Naive B cell (primary cell): ENCODE results near the gene CCL17. TPM values are rescaled to one million over a fixed set of nuclear protein-coding genes. Genes with fewer than 3 reads are reported as not detected.

Source experiments
- ATAC-seq, 2 donors: fragments of 150-1000 bp; cut with Tn5 transposase; 2 replicates each; pipeline ENCODE4 v1.10.0; 2021; ENCODE audit warnings: low read depth in 2 of 2, mild to moderate bottlenecking in 2 of 2, moderate library complexity in 2 of 2
- DNase-seq: peaks from one replicate; pipeline ENCODE4 v3.0.0; 2022
- H3K27ac Mint-ChIP-seq, 6 donors: one replicate each; pipeline ENCODE4 v1.8.0; 2020 to 2022; ENCODE audit warnings: mild to moderate bottlenecking in 6 of 6, mixed read lengths in 6 of 6, moderate library complexity in 5 of 6, inconsistent platforms in 2 of 6
- H3K27me3 Mint-ChIP-seq, 3 donors: one replicate each; pipeline ENCODE4 v1.8.0; 2021 to 2022; ENCODE audit warnings: mixed read lengths in 3 of 3, mild to moderate bottlenecking in 1 of 3
- H3K36me3 Mint-ChIP-seq, 2 donors: one replicate each; pipeline ENCODE4 v1.8.0; 2020 to 2022; ENCODE audit warnings: mixed read lengths in 2 of 2, inconsistent platforms in 1 of 2, mild to moderate bottlenecking in 1 of 2
- H3K4me1 Mint-ChIP-seq, 3 donors: one replicate each; pipeline ENCODE4 v1.8.0; 2020 to 2022; ENCODE audit warnings: mixed read lengths in 3 of 3, inconsistent platforms in 1 of 3, mild to moderate bottlenecking in 1 of 3, moderate library complexity in 1 of 3
- H3K4me3 Mint-ChIP-seq, 8 donors: one replicate each; pipeline ENCODE4 v1.8.0; 2020 to 2022; ENCODE audit warnings: mild to moderate bottlenecking in 8 of 8, mixed read lengths in 8 of 8, moderate library complexity in 8 of 8, inconsistent platforms in 2 of 8
- H3K9me3 Mint-ChIP-seq, 7 donors: one replicate each; pipeline ENCODE4 v1.8.0; 2020 to 2022; ENCODE audit warnings: mixed read lengths in 7 of 7, mild to moderate bottlenecking in 5 of 7, inconsistent platforms in 2 of 7, moderate library complexity in 1 of 7
- polyA plus RNA-seq, 6 donors: library from polyadenylated mRNA; unstranded; fragments of 300-500 nt; fragmentation: Illumina TruSeq; gene quantifications; one replicate each; pipeline ENCODE4 v1.2.3, GENCODE V29; 2021; ENCODE audit warnings: low read depth in 6 of 6

CCL17 gene
- polyA plus RNA-seq, 6 donors from 2014 or later: not detected

- no peaks in the 10 kb centered on the region for H3K9me3 Mint-ChIP-seq
- H3K4me1 Mint-ChIP-seq: peaks cover 38 to 65% (median 54%) of the 10 kb centered on the region in 3 donors
- H3K36me3 Mint-ChIP-seq: no peaks in the 10 kb centered on the region
- DNase-seq (no peak), ATAC-seq (no peak)
- H3K27me3 Mint-ChIP-seq: no peaks in the 10 kb centered on the region
- H3K27ac Mint-ChIP-seq: peak overlapping the region in 3 of 6 donors; percentile 47 to 91 (median 73)
- peak overlapping the region in 1 of 8 donors; percentile 75 for H3K4me3 Mint-ChIP-seq
Measured at GRCh38 chr16:57382535-57383275, 21.9 kb upstream of the CCL17 start.

DNA sequence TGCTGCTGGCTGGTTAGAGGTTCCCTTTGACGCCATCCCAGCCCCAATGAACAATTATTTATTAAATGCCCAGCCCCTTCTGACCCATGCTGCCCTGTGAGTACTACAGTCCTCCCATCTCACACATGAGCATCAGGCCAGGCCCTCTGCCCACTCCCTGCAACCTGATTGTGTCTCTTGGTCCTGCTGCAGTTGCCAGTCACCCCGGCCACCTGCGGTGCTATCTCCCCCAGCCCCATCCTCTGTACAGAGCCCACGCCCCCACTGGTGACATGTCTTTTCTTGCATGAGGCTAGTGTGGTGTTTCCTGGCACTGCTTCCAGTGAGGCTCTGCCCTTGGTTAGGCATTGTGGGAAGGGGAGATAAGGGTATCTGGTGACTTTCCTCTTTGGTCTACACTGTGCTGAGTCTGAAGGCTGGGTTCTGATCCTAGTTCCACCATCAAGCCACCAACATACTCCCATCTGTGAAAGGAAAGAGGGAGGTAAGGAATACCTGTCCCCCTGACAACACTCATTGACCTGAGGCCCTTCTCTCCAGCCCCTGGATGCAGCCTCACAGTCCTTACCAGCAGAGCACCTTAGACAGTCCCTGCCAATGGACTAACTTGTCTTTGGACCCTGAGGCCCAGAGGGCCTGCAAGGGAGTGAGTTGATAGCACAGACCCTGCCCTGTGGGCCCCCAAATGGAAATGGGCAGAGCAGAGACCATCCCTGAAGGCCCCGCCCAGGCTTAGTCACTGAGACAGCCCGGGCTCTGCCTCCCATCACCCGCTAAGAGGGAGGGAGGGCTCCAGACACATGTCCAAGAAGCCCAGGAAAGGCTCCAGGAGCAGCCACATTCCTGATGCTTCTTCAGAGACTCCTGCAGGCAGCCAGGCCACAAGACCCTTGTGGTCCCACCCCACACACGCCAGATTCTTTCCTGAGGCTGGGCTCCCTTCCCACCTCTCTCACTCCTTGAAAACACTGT is 21.0 kb upstream of the CCL17 start:
- DNase-seq: no peak
- Mint-ChIP-seq H3K36me3 (no peaks in the 10 kb centered on the region), H3K27ac (peak overlapping the region in 4 of 6 donors; percentile 62 to 91 (median 75)), H3K9me3 (no peaks in the 10 kb centered on the region), H3K27me3 (peaks cover 2% of the 10 kb centered on the region in 3 donors), H3K4me3 (peak overlapping the region in 6 of 8 donors; percentile 35 to 75 (median 66)), H3K4me1 (peaks cover 36 to 62% (median 57%) of the 10 kb centered on the region in 3 donors)
- ATAC-seq: no peak

- H3K36me3 Mint-ChIP-seq: no peaks in the 10 kb centered on the region
- ATAC-seq: peak; percentile 68 to 74
- H3K9me3 Mint-ChIP-seq: no peaks in the 10 kb centered on the region
- DNase-seq: peak; percentile 30
- H3K4me3 Mint-ChIP-seq: peak overlapping the region in 7 of 8 donors; percentile 35 to 81 (median 64)
- peak overlapping the region in 5 of 6 donors; percentile 31 to 86 (median 62) for H3K27ac Mint-ChIP-seq
- peaks cover 42 to 61% (median 60%) of the 10 kb centered on the region in 3 donors for H3K4me1 Mint-ChIP-seq
- peaks cover 7 to 11% (median 11%) of the 10 kb centered on the region in 3 donors for H3K27me3 Mint-ChIP-seq
Measured at GRCh38 chr16:57384248-57385070, 20.1 kb upstream of the CCL17 start.

GRCh38 chr16:57385083-57385482 is 19.5 kb upstream of the CCL17 start:
- Mint-ChIP-seq H3K36me3 (no peaks in the 10 kb centered on the region), H3K4me3 (peak overlapping the region in 5 of 8 donors; percentile 44 to 75 (median 64)), H3K27me3 (peaks cover 7 to 14% (median 12%) of the 10 kb centered on the region in 3 donors), H3K27ac (peak overlapping the region in 3 of 6 donors; percentile 53 to 89 (median 62)), H3K9me3 (no peaks in the 10 kb centered on the region), H3K4me1 (peaks cover 42 to 62% (median 61%) of the 10 kb centered on the region in 3 donors)
- ATAC-seq: no peak
- DNase-seq: no peak

DNA sequence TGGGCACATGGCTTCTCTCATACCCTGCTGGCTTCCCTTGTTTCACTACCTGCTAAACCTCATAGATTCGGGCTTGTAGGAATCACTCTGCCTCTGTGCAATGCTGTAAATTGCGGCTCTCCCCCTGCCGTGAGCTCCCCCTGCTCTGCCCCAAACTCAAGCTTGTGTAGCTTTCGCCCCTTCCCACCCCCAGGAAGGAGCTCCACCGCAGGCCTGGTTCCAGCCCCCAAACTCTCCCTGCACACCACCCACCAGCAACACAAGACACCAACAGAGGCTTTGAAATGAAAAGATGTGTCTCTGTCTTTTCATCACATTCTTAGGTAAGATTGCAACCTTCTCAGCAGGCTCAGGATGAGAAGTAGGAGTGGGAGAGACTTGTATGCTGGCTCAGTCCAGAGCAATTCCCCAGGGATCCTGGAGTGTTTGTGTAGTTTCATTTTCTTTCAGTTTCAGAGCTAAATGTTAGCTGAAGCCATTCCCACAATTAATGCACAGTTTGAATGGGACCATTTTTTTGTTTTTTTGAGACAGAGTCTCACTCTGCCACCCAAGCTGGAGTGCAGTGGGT is 18.1 kb upstream of the CCL17 start:
- Mint-ChIP-seq H3K27me3 (peaks cover 11 to 19% (median 12%) of the 10 kb centered on the region in 3 donors), H3K27ac (peak overlapping the region in 1 of 6 donors; percentile 12), H3K4me1 (peaks cover 38 to 54% (median 50%) of the 10 kb centered on the region in 3 donors), H3K9me3 (no peaks in the 10 kb centered on the region), H3K36me3 (no peaks in the 10 kb centered on the region), H3K4me3 (peak overlapping the region in 1 of 8 donors; percentile 35)
- no peak for DNase-seq
- ATAC-seq: no peak

DNA sequence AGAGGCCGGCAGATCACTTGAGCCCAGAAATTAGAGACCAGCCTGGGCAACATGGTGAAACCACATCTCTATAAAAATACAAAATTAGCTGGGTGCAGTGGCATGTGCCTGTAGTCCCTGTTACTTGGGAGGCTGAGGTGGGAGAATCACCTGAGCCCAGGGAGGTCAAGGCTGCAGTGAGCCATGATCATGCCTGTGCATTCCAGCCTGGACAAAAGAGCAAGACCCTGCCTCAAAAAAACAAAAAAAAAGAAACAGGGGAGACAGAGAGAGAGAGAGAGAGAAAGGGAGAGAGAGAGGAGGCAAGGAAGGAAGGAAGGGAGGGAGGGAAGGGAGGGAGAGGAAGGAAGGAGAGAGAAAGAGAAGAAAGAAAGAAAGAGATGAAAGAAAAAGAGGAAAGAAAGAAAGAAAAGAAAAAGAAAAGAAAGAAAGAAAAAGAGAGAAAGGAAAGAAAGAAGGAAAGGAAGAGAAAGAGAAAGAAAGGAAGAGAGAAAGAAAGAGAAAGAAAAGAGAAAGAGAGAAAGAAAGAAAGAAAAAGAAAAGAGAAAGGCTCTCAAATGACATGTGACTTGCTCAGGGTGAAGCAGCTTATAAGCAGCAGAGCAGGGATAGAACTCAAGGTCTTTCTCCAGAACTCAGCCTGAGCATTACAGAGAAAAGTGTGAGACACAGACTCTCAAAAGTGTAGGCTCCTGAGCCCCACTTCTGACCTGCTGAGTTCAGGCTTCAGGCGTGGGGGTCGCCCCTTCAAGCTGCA is 16.8 kb upstream of the CCL17 start:
- peaks cover 12 to 27% (median 16%) of the 10 kb centered on the region in 3 donors for H3K27me3 Mint-ChIP-seq
- peak overlapping the region in 1 of 8 donors; percentile 20 for H3K4me3 Mint-ChIP-seq
- H3K27ac Mint-ChIP-seq: peak overlapping the region in 1 of 6 donors; percentile 17
- peaks cover 38 to 47% (median 46%) of the 10 kb centered on the region in 3 donors for H3K4me1 Mint-ChIP-seq
- no peaks in the 10 kb centered on the region for H3K36me3 Mint-ChIP-seq
- ATAC-seq (no peak), DNase-seq (no peak)
- no peaks in the 10 kb centered on the region for H3K9me3 Mint-ChIP-seq

DNA sequence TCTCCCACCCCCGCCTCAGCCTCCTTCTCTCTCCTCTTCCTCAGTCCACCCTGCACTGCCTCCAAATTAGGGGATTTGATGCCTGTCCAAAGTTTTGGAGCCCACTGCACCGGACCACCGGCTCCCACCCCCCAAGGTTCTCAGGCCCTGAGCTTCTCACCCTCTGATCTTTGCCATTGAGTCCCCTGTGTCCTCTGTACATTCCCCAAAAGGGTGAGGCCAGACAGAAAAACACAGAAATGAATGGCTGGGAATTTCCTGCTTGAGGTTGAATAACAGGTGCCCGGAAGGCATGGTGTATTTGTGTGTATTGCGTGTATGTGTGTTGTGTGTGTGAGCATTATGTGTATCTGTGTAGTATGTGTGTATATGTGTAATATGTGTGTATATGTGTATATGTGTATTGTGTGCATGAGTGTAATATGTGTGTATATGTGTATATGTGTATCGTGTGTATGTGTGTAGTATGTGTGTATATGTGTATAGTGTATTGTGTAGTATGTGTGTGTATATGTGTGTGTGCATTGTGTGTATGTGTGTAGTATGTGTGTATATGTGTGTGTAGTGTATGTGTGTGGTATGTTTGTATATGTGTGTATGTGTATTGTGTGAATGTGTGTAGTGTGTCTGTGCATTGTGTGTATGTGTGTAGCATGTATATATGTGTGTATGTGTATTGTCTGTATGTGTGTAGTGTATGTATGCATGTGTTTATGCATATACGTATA is 16.0 kb upstream of the CCL17 start:
- H3K4me3 Mint-ChIP-seq: no peak overlapping the region
- H3K36me3 Mint-ChIP-seq: no peaks in the 10 kb centered on the region
- H3K4me1 Mint-ChIP-seq: peaks cover 33 to 41% (median 40%) of the 10 kb centered on the region in 3 donors
- DNase-seq (no peak), ATAC-seq (peak in 1 of 2 donors; percentile 29)
- no peaks in the 10 kb centered on the region for H3K9me3 Mint-ChIP-seq
- peak overlapping the region in 1 of 6 donors; percentile 17 for H3K27ac Mint-ChIP-seq
- H3K27me3 Mint-ChIP-seq: peaks cover 12 to 33% (median 18%) of the 10 kb centered on the region in 3 donors

GRCh38 chr16:57389087-57389468 is 15.5 kb upstream of the CCL17 start:
- Mint-ChIP-seq H3K27me3 (peaks cover 12 to 38% (median 22%) of the 10 kb centered on the region in 3 donors), H3K4me1 (peaks cover 28 to 35% (median 34%) of the 10 kb centered on the region in 3 donors), H3K27ac (no peak overlapping the region), H3K4me3 (no peak overlapping the region), H3K9me3 (no peaks in the 10 kb centered on the region), H3K36me3 (no peaks in the 10 kb centered on the region)
- DNase-seq (no peak), ATAC-seq (no peak)

- ATAC-seq (no peak), DNase-seq (no peak)
- Mint-ChIP-seq H3K4me3 (no peak overlapping the region), H3K36me3 (no peaks in the 10 kb centered on the region), H3K27ac (no peak overlapping the region), H3K9me3 (no peaks in the 10 kb centered on the region), H3K4me1 (peaks cover 17 to 20% (median 19%) of the 10 kb centered on the region in 3 donors), H3K27me3 (peaks cover 12 to 38% (median 22%) of the 10 kb centered on the region in 3 donors)
Measured at GRCh38 chr16:57390636-57391295, 13.8 kb upstream of the CCL17 start.

- Mint-ChIP-seq H3K36me3 (no peaks in the 10 kb centered on the region), H3K27me3 (peaks cover 18 to 42% (median 26%) of the 10 kb centered on the region in 3 donors)
Measured at GRCh38 chr16:57391300-57391699, 13.3 kb upstream of the CCL17 start.

DNA sequence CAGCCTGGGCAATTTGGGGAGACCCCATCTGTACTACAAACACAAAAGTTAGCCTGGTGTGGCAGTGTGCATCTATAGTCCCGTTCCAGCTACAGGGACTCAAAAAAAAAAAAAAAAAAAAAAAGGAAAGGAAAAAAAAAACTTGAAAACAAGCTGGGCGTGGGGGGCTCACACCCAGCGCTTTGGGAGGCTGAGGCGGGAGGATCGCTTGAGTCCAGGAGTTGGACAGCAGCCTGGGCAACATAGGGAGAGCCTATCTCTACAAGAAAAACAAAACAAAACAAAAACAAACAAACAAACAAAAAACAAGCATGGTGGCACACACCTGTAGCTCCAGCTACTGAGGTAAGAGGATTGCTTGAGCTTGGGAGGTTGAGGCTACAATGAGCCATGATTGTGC is 12.9 kb upstream of the CCL17 start:
- Mint-ChIP-seq H3K36me3 (no peaks in the 10 kb centered on the region), H3K4me3 (no peak overlapping the region), H3K27me3 (peaks cover 22 to 46% (median 30%) of the 10 kb centered on the region in 3 donors), H3K4me1 (peaks cover 11 to 16% (median 12%) of the 10 kb centered on the region in 3 donors), H3K9me3 (peaks cover 0 to 3% (median 0%) of the 10 kb centered on the region in 7 donors), H3K27ac (no peak overlapping the region)
- no peak for ATAC-seq
- DNase-seq: no peak

More at GRCh38 chr16:57391300-57391699, 13.3 kb upstream of the CCL17 start:
- Mint-ChIP-seq H3K4me3 (no peak overlapping the region), H3K9me3 (no peaks in the 10 kb centered on the region), H3K4me1 (peaks cover 14 to 16% (median 16%) of the 10 kb centered on the region in 3 donors), H3K27ac (no peak overlapping the region)
- ATAC-seq (no peak), DNase-seq (no peak)
